ENCODE results near the gene SMIM41.

The SMIM41 gene

DNA sequence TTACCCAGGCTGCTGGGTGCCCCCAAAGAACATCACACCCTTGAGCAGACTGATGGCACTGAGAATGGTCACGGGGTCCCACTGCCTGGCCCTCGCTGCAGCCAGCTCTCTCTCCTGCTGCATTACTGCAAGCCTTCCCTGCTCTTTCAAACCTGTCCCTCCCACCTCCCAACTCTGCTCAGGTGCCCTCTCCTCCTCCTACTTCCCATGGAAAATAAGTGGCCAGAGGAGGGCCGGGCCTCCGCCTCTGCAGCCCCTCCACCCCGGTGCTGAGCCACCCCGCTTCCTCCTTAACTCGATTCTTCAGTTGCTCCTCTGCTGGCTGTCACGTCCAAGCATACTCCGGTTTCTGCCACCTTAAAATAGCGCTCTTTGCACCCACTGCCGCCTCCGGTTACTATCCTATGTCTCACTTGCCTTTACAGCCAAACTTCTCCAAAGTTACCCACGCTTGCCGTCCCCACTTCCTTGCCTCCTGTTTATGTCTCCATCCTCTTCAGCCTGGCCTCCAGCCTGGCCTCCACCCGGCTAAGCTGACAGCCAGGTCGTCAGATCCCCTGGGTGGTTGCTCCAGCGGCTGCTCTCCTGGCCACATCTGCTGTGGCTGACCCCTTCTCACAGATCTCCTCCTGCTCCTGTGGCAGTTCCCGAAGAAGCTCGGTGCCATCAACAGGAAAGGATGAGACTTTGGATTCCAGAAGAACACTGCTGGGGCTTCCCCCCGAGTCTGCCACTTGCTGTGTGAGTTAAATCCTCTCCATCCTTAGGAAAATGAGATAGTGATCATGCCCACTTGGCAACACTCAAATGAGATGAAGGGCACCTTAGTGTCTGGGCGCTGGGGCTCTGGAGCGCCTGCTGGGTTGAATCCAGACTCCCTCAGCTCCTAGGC lies 7.7 kb downstream of the SMIM41 start:
- TF ChIP-seq, protein P1, sequence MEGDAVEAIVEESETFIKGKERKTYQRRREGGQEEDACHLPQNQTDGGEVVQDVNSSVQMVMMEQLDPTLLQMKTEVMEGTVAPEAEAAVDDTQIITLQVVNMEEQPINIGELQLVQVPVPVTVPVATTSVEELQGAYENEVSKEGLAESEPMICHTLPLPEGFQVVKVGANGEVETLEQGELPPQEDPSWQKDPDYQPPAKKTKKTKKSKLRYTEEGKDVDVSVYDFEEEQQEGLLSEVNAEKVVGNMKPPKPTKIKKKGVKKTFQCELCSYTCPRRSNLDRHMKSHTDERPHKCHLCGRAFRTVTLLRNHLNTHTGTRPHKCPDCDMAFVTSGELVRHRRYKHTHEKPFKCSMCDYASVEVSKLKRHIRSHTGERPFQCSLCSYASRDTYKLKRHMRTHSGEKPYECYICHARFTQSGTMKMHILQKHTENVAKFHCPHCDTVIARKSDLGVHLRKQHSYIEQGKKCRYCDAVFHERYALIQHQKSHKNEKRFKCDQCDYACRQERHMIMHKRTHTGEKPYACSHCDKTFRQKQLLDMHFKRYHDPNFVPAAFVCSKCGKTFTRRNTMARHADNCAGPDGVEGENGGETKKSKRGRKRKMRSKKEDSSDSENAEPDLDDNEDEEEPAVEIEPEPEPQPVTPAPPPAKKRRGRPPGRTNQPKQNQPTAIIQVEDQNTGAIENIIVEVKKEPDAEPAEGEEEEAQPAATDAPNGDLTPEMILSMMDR (IDR thresholded peaks at IDR 0.05): no peak
- no peak for DNase-seq (ENCODE audit: low spot score)
- Histone ChIP-seq H3K27ac (no peak overlapping the region), H3K4me3 (no peak overlapping the region)

- TF ChIP-seq, protein P1 (IDR thresholded peaks at IDR 0.05): no peak
These were observed 8.7 kb downstream of the SMIM41 start for GRCh38 chr12:52087961-52088820.

GRCh38 chr12:52089491-52089890 lies 10.0 kb downstream of the SMIM41 start:
- DNase-seq (ENCODE audit: low spot score): no peak
- Histone ChIP-seq H3K27ac (no peak overlapping the region), H3K4me3 (no peak overlapping the region)
- TF ChIP-seq, protein P1 (IDR thresholded peaks at IDR 0.05): no peak

More at GRCh38 chr12:52087961-52088820, 8.7 kb downstream of the SMIM41 start:
- no peak for DNase-seq (ENCODE audit: low spot score)
- Histone ChIP-seq H3K27ac (no peak overlapping the region), H3K4me3 (no peak overlapping the region)

GRCh38 chr12:52090291-52090690 lies 10.8 kb downstream of the SMIM41 start:
- TF ChIP-seq, protein P1 (IDR thresholded peaks at IDR 0.05): no peak
- no peak for DNase-seq (ENCODE audit: low spot score)
- H3K27ac ChIP-seq: no peak overlapping the region
- no peak overlapping the region for H3K4me3 ChIP-seq

DNA sequence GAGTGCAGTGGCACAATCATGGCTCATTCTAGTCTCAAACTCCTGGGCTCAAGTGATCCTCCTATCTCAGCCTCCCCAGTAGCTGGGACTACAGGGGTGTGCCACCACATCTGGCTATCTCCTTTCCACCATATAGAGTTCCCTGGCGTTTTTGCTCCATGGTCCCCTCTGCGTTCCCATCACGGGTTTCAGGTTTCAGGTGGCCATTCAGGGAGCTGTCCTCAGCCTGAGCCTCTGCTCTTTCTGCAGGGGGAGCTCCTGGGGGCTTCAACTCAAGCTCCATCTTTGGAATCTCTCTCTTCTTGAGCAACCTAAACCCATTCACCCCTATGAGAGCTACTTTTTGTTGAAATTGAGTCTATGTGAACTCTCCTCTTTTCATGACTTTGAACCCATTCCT lies 11.6 kb downstream of the SMIM41 start:
- TF ChIP-seq, protein P1 (IDR thresholded peaks at IDR 0.05): no peak
- no peak overlapping the region for H3K27ac ChIP-seq
- DNase-seq (ENCODE audit: low spot score): no peak
- no peak overlapping the region for H3K4me3 ChIP-seq

GRCh38 chr12:52091869-52092268 lies 12.4 kb downstream of the SMIM41 start:
- TF ChIP-seq, protein P1 (IDR thresholded peaks at IDR 0.05): no peak
- no peak overlapping the region for H3K4me3 ChIP-seq
- DNase-seq (ENCODE audit: low spot score): no peak
- H3K27ac ChIP-seq: no peak overlapping the region

Data from coronary artery (tissue), 2 donors.